SK-N-SH (cell line): Measurements from ENCODE around the gene TNFRSF21. TPM values are rescaled to one million over a fixed set of nuclear protein-coding genes. Genes with fewer than 3 reads are reported as not detected.

Source experiments
- CTCF ChIA-PET: fragments of 300-600, 350-600 bp; formaldehyde crosslinking; extraction: SDS; loops from one replicate; lab custom pipeline; 2021; lab: Yijun Ruan, JAX
- POLR2A ChIA-PET: fragments of 350-600 bp; sonication (Branson Sonifier 250); formaldehyde crosslinking; extraction: SDS; loops from one replicate; lab custom pipeline; 2020; ENCODE audit warnings: antibody characterized with exemption, inconsistent platforms; lab: Yijun Ruan, JAX
- DNase-seq: peaks from one replicate; pipeline ENCODE4 v3.0.0; 2012
- H2AFZ ChIP-seq: fragments of 200-600 bp; sonication (generic); 2 replicates; pipeline ENCODE4 v1.8.1; 2016; ENCODE audit warnings: antibody characterized with exemption, mild to moderate bottlenecking, low read depth
- H3F3A ChIP-seq: fragments of 200-600 bp; sonication (generic); replicated peaks from 2 replicates; pipeline ENCODE3; 2016; ENCODE audit warnings: antibody characterized with exemption, mild to moderate bottlenecking; ENCODE audit not compliant: insufficient read depth
- H3K27ac ChIP-seq, 2 experiments: fragments of 200-500 bp in 1 of 2; fragments of 200-600 bp in 1 of 2; sonication (Bioruptor generic) in 1 of 2; sonication (generic), shearing (Covaris generic) in 1 of 2; 2 replicates each; pipeline versions ENCODE4 v1.5.1 to v1.6.1; 2014 to 2016; ENCODE audit warnings: low read depth in 2 of 2, inconsistent platforms in 1 of 2, low read length in 1 of 2, mild to moderate bottlenecking in 1 of 2, mixed read lengths in 1 of 2
- H3K27me3 ChIP-seq: fragments of 200-600 bp; sonication (generic), shearing (Covaris generic); 2 replicates; pipeline ENCODE4 v1.6.1; 2016; ENCODE audit warnings: mixed run types; ENCODE audit not compliant: insufficient read depth
- H3K36me3 ChIP-seq, 2 experiments: fragments of 200-500 bp in 1 of 2; fragments of 200-600 bp in 1 of 2; sonication (Bioruptor generic) in 1 of 2; sonication (generic) in 1 of 2; replicated peaks in 1 of 2; 2 replicates each; pipeline versions ENCODE3 to v1.5.1; 2014 to 2016; ENCODE audit warnings: low read length in 1 of 2, mild to moderate bottlenecking in 1 of 2; ENCODE audit not compliant: insufficient read depth in 2 of 2, control insufficient read depth in 1 of 2
- H3K4me1 ChIP-seq, 2 experiments: fragments of 200-500 bp in 1 of 2; fragments of 200-600 bp in 1 of 2; sonication (Bioruptor generic) in 1 of 2; sonication (generic), shearing (Covaris generic) in 1 of 2; 2 replicates each; pipeline versions ENCODE4 v1.5.1 to v1.6.1; 2014 to 2016; ENCODE audit warnings: low read depth in 1 of 2, low read length in 1 of 2, mixed run types in 1 of 2; ENCODE audit not compliant: insufficient read depth in 2 of 2, control insufficient read depth in 1 of 2
- H3K4me2 ChIP-seq: fragments of 200-600 bp; sonication (generic), shearing (Covaris generic); 2 replicates; pipeline ENCODE4 v1.6.1; 2017; ENCODE audit warnings: mixed run types
- H3K4me3 ChIP-seq, 2 experiments: fragments of 200-500 bp in 1 of 2; fragments of 200-600 bp in 1 of 2; sonication (Bioruptor generic) in 1 of 2; sonication (generic), shearing (Covaris generic) in 1 of 2; 2 replicates each; pipeline versions ENCODE4 v1.5.1 to v1.8.1; 2014 to 2016; ENCODE audit warnings: low read depth in 2 of 2, inconsistent platforms in 1 of 2, low read length in 1 of 2, mild to moderate bottlenecking in 1 of 2, mixed read lengths in 1 of 2, moderate library complexity in 1 of 2
- H3K79me2 ChIP-seq: fragments of 200-600 bp; sonication (generic); 2 replicates; pipeline ENCODE4 v1.8.1; 2017; ENCODE audit warnings: mild to moderate bottlenecking; ENCODE audit not compliant: insufficient read depth
- H3K9ac ChIP-seq: fragments of 200-600 bp; sonication (generic); 2 replicates; pipeline ENCODE4 v1.6.1; 2017; ENCODE audit warnings: mixed run types
- H3K9me2 ChIP-seq: fragments of 200-600 bp; sonication (generic); 2 replicates; pipeline ENCODE4 v1.6.1; 2017; ENCODE audit warnings: mixed run types
- H3K9me3 ChIP-seq: fragments of 200-600 bp; sonication (generic); 2 replicates; pipeline ENCODE4 v1.6.1; 2017; ENCODE audit warnings: mixed run types, mild to moderate bottlenecking, moderate library complexity
- H4K20me1 ChIP-seq: fragments of 200-600 bp; sonication (generic); 2 replicates; pipeline ENCODE4 v1.6.1; 2017; ENCODE audit warnings: mild to moderate bottlenecking, mixed run types; ENCODE audit not compliant: insufficient read depth
- CHD2 ChIP-seq: fragments of 150-350 bp; IDR thresholded peaks from 2 replicates; pipeline ENCODE4 v1.6.1; 2018; ENCODE audit warnings: low read length; ENCODE audit not compliant: partially characterized antibody
- CTCF ChIP-seq: fragments of 200-600 bp; sonication (generic); IDR thresholded peaks from 2 replicates; pipeline ENCODE4 v1.6.1; 2017; ENCODE audit warnings: antibody characterized with exemption, mild to moderate bottlenecking, moderate library complexity
- ELF1 ChIP-seq: IDR thresholded peaks from 2 replicates; pipeline ENCODE4 v1.4.0; 2012
- FOXM1 ChIP-seq: IDR thresholded peaks from 2 replicates; pipeline ENCODE4 v1.4.0; 2012; ENCODE audit warnings: low read depth, mild to moderate bottlenecking
- GABPA ChIP-seq: IDR thresholded peaks from 2 replicates; pipeline ENCODE4 v1.4.0; 2012; ENCODE audit warnings: low read depth, mild to moderate bottlenecking
- MEF2A ChIP-seq: IDR thresholded peaks from 2 replicates; pipeline ENCODE4 v1.4.0; 2012; ENCODE audit warnings: low read depth, borderline replicate concordance
- NRF1 ChIP-seq: IDR thresholded peaks from 2 replicates; pipeline ENCODE4 v1.6.1; 2012; ENCODE audit warnings: low read depth, mild to moderate bottlenecking, low read length
- POLR2AphosphoS5 ChIP-seq: IDR thresholded peaks from 2 replicates; pipeline ENCODE4 v1.6.1; 2012; ENCODE audit warnings: low read depth, low read length
- RAD21 ChIP-seq: IDR thresholded peaks from 2 replicates; pipeline ENCODE4 v1.6.1; 2012; ENCODE audit warnings: mild to moderate bottlenecking, low read length
- RCOR1 ChIP-seq: fragments of 150-350 bp; IDR thresholded peaks from 2 replicates; pipeline ENCODE4 v1.6.1; 2017; ENCODE audit warnings: antibody characterized with exemption, low read length
- RFX5 ChIP-seq: IDR thresholded peaks from 2 replicates; pipeline ENCODE4 v1.6.1; 2012; ENCODE audit warnings: mild to moderate bottlenecking, improper control_type of control experiment, low read length
- SMC3 ChIP-seq: IDR thresholded peaks from 2 replicates; pipeline ENCODE4 v1.6.1; 2012; ENCODE audit warnings: low read depth, low read length, improper control_type of control experiment
- WGBS: methylation state at CpG from one replicate; pipeline ENCODE4 v1.1.6; 2017; ENCODE audit warnings: low lambda C conversion rate; 5-methylcytosine and 5-hydroxymethylcytosine counted together
- polyA plus RNA-seq, 3 experiments: library from polyadenylated mRNA; depleted of rRNA; stranded (reverse); fragments of >200 nt; gene quantifications; 2 replicates each; pipeline ENCODE4 v1.2.3, GENCODE V29; 2012
- TF ChIP-seq, protein P1 (sequence below): IDR thresholded peaks from 2 replicates; pipeline ENCODE4; 2012
- TF ChIP-seq, protein P2 (sequence below): fragments of 150-350 bp; IDR thresholded peaks from 2 replicates; pipeline ENCODE4 v1.6.1; 2016; ENCODE audit warnings: mild to moderate bottlenecking, low read depth, low read length

TNFRSF21 gene
- polyA plus RNA-seq, 1 of the 3 experiments (the other 2 are of a cell fraction), result 9.2 TPM

DNA sequence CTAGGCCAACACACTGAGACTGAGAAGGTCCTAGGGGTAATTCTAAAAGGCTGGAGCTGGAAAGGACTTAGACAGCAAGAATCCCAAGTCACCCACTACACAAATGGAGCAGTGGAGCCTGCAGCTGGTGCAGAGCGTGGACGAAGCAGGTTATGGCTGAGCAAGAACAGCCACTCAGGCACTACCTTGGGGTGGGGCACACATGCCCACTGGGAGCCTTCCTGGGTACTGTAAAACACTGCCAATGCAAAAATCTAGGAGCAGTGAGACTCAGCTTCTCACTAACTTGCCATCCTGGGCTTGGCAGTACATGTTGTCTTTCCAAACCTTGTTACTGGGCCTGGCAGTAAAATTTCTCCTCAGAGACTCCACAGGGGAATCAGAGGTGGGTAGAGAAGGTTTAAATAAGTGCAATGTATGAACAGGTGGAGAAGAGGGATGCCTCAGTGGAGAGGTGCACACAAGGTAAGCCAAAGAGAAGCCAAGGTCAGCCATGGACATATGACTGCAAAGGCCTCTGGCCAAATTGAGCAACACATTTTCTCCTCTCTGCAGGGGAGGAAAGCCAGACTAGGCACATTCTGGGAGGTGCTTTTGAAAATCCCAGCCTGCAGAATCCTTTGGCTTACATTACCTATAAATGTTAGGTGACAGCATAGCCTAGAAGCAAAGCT, 105.6 kb downstream of the TNFRSF21 start:
- Histone ChIP-seq H3K4me1 (no peaks in the 10 kb centered on the region; a peak in 1 of 4 replicates), H3K9me2 (no peaks in the 10 kb centered on the region), H3K36me3 (no peaks in the 10 kb centered on the region), H3K4me2 (no peak overlapping the region), H4K20me1 (no peaks in the 10 kb centered on the region), H2AFZ (no peak overlapping the region), H3F3A (no peaks in the 10 kb centered on the region), H3K27me3 (no peaks in the 10 kb centered on the region), H3K9ac (no peak overlapping the region), H3K4me3 (no peak overlapping the region), H3K9me3 (no peaks in the 10 kb centered on the region), H3K79me2 (no peaks in the 10 kb centered on the region), H3K27ac (no peak overlapping the region)
- TF ChIP-seq RCOR1 (no peak), POLR2AphosphoS5 (no peak), GABPA (no peak), MEF2A (no peak), RFX5 (no peak), RAD21 (no peak), CTCF (no peak)
- TF ChIP-seq, protein P1, sequence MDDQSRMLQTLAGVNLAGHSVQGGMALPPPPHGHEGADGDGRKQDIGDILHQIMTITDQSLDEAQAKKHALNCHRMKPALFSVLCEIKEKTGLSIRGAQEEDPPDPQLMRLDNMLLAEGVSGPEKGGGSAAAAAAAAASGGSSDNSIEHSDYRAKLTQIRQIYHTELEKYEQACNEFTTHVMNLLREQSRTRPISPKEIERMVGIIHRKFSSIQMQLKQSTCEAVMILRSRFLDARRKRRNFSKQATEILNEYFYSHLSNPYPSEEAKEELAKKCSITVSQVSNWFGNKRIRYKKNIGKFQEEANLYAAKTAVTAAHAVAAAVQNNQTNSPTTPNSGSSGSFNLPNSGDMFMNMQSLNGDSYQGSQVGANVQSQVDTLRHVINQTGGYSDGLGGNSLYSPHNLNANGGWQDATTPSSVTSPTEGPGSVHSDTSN, result no peak
- TF ChIP-seq, protein P2, sequence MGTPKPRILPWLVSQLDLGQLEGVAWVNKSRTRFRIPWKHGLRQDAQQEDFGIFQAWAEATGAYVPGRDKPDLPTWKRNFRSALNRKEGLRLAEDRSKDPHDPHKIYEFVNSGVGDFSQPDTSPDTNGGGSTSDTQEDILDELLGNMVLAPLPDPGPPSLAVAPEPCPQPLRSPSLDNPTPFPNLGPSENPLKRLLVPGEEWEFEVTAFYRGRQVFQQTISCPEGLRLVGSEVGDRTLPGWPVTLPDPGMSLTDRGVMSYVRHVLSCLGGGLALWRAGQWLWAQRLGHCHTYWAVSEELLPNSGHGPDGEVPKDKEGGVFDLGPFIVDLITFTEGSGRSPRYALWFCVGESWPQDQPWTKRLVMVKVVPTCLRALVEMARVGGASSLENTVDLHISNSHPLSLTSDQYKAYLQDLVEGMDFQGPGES, result no peak
- ChIA-PET CTCF (no interaction called here), POLR2A (interaction anchor here (0.6 kb wide), 1 partner anchor 1365 kb away, joined by 4 read pairs; no protein-coding TSS in a partner anchor)
- DNase-seq, result no peak
- WGBS, result no CpG with 5 or more reads among the region's 2 CpGs

- POLR2A ChIA-PET, result interaction anchor here (0.6 kb wide), 1 partner anchor 1366 kb away, joined by 4 read pairs; no protein-coding TSS in a partner anchor
- no peaks in the 10 kb centered on the region for H3F3A ChIP-seq
- no peaks in the 10 kb centered on the region for H3K79me2 ChIP-seq
- no peak for TF ChIP-seq SMC3
- TF ChIP-seq POLR2AphosphoS5, result no peak
- no peak for TF ChIP-seq RCOR1
- no peak for TF ChIP-seq FOXM1
- no peak for TF ChIP-seq NRF1
- no peak for TF ChIP-seq CHD2
- TF ChIP-seq, protein P2, result no peak
- TF ChIP-seq GABPA, result no peak
- TF ChIP-seq, protein P1, result no peak
- TF ChIP-seq ELF1, result no peak
- no peak for TF ChIP-seq RFX5
- no peak overlapping the region for H2AFZ ChIP-seq
- no peaks in the 10 kb centered on the region for H3K9me2 ChIP-seq
- no peaks in the 10 kb centered on the region for H3K9me3 ChIP-seq
- H3K27ac ChIP-seq, result no peak overlapping the region
- no peaks in the 10 kb centered on the region for H4K20me1 ChIP-seq
- H3K4me1 ChIP-seq, result no peaks in the 10 kb centered on the region; a peak in 1 of 4 replicates
- CTCF ChIA-PET, result interaction anchor here (1.1 kb wide), 1 partner anchor 106 kb away, joined by 3 read pairs; the partner anchor contains the start of gene TNFRSF21
- H3K36me3 ChIP-seq, result no peaks in the 10 kb centered on the region
- H3K4me2 ChIP-seq, result no peak overlapping the region
- H3K27me3 ChIP-seq, result no peaks in the 10 kb centered on the region
- WGBS, result 70% methylated on average over 4 of the region's 4 CpGs
- H3K9ac ChIP-seq, result no peak overlapping the region
- DNase-seq, result no peak
- no peak overlapping the region for H3K4me3 ChIP-seq
Observed at GRCh38 chr6:47203266-47203937, 106.3 kb downstream of the TNFRSF21 start.
